Esophagus squamous epithelium (tissue), 5 donors: ENCODE data around the gene CNOT4. TPM values are rescaled to one million over a fixed set of nuclear protein-coding genes. Genes with fewer than 3 reads are reported as not detected.

ENCODE experiments used
- DNase-seq: peaks from one replicate; lab custom pipeline; 2025; lab: John Stamatoyannopoulos, UW
- H3K27ac ChIP-seq, 4 donors: fragments of 200-600 bp; sonication (generic); one replicate each; pipeline ENCODE4 v1.5.1; 2016 to 2019; ENCODE audit warnings: mild to moderate bottlenecking in 1 of 4
- H3K27me3 ChIP-seq, 4 donors: fragments of 200-600 bp; sonication (generic); 1 replicate in 3 of 4; 2 replicates in 1 of 4; pipeline versions ENCODE4 v1.5.1 to v1.6.0; 2017 to 2021; ENCODE audit warnings: antibody characterized with exemption in 1 of 4
- H3K36me3 ChIP-seq, 3 donors: fragments of 200-600 bp; sonication (generic); one replicate each; pipeline ENCODE4 v1.5.1; 2016 to 2019
- H3K4me1 ChIP-seq, 3 donors: fragments of 200-600 bp; sonication (generic); one replicate each; pipeline ENCODE4 v1.5.1; 2017 to 2019
- H3K4me3 ChIP-seq, 4 donors: fragments of 200-600 bp; sonication (generic); 1 replicate in 3 of 4; 2 replicates in 1 of 4; pipeline ENCODE4 v1.5.1; 2016 to 2019; ENCODE audit warnings: mild to moderate bottlenecking in 2 of 4, moderate library complexity in 1 of 4
- H3K9me3 ChIP-seq, 3 donors: fragments of 200-600 bp; sonication (generic); one replicate each; pipeline ENCODE4 v1.5.1; 2016 to 2019
- CTCF ChIP-seq, 6 experiments: fragments of 450-650 bp in 4 of 6; fragments of 200-600 bp in 2 of 6; sonication (generic) in 2 of 6; IDR thresholded peaks; one replicate each; pipeline ENCODE4 v1.5.1; 2016 to 2019; ENCODE audit warnings: antibody characterized with exemption in 6 of 6, mild to moderate bottlenecking in 4 of 6, moderate library complexity in 4 of 6
- POLR2A ChIP-seq, 4 donors: fragments of 450-650 bp; IDR thresholded peaks; one replicate each; pipeline ENCODE4 v1.6.1; 2017; ENCODE audit warnings: antibody characterized with exemption in 4 of 4, mild to moderate bottlenecking in 4 of 4, moderate library complexity in 3 of 4
- WGBS, 2 donors: methylation state at CpG; one replicate each; pipeline ENCODE4 v1.1.5; 2018; 5-methylcytosine and 5-hydroxymethylcytosine counted together
- intact Hi-C: fragments of 100-400 bp; cut with DNase I; formaldehyde crosslinking; loops from one replicate; pipeline ENCODE4 v1.15.0; 2022
- total RNA-seq, 4 donors: library from RNA; depleted of rRNA; stranded (reverse); fragments of >200 nt; gene quantifications; one replicate each; pipeline ENCODE4 v1.1.0, GENCODE V29; 2016
- donor health status: DM: yes; HTN: yes; CAD: no.

The CNOT4 gene
- total RNA-seq, 4 donors from 2014 or later: 7.3 to 20.0 (median 14.0) TPM

- TF ChIP-seq CTCF (IDR thresholded peaks at IDR 0.05) (no peak), POLR2A (IDR thresholded peaks at IDR 0.05) (no peak)
- H3K4me3 ChIP-seq: no peak overlapping the region
- no peaks in the 10 kb centered on the region for H3K4me1 ChIP-seq
- H3K27ac ChIP-seq: no peak overlapping the region
- H3K36me3 ChIP-seq: peaks cover 5 to 39% (median 5%) of the 10 kb centered on the region in 3 donors
- 51 to 66% methylated on average over 3 of the region's 3 CpGs for WGBS, 2 donors
- H3K27me3 ChIP-seq: no peaks in the 10 kb centered on the region
- intact Hi-C loops: no loop called here
- DNase-seq: no peak
- no peaks in the 10 kb centered on the region for H3K9me3 ChIP-seq
Measured at GRCh38 chr7:135389971-135390370, 119.9 kb downstream of the CNOT4 start.

- Histone ChIP-seq H3K27ac (no peak overlapping the region), H3K4me1 (no peaks in the 10 kb centered on the region), H3K9me3 (no peaks in the 10 kb centered on the region), H3K4me3 (no peak overlapping the region), H3K27me3 (no peaks in the 10 kb centered on the region), H3K36me3 (peaks cover 0 to 27% (median 0%) of the 10 kb centered on the region in 3 donors)
- no peak for DNase-seq
- WGBS, 2 donors: 85 to 87% methylated on average over 3 of the region's 3 CpGs
- intact Hi-C loops: no loop called here
- TF ChIP-seq CTCF (IDR thresholded peaks at IDR 0.05) (no peak), POLR2A (IDR thresholded peaks at IDR 0.05) (no peak)
Measured at GRCh38 chr7:135388616-135389015, 121.3 kb downstream of the CNOT4 start.

- Histone ChIP-seq H3K27ac (no peak overlapping the region), H3K9me3 (no peaks in the 10 kb centered on the region), H3K4me3 (no peak overlapping the region), H3K36me3 (peaks cover 0 to 16% (median 0%) of the 10 kb centered on the region in 3 donors), H3K4me1 (no peaks in the 10 kb centered on the region), H3K27me3 (no peaks in the 10 kb centered on the region)
- no peak for TF ChIP-seq POLR2A (IDR thresholded peaks at IDR 0.05)
- TF ChIP-seq CTCF (IDR thresholded peaks at IDR 0.05): no peak
- WGBS, 2 donors: 85 to 87% methylated on average over 2 of the region's 2 CpGs
- intact Hi-C loops: no loop called here
- no peak for DNase-seq
Measured at GRCh38 chr7:135386776-135387175, 123.1 kb downstream of the CNOT4 start.

GRCh38 chr7:135386181-135386580, 123.7 kb downstream of the CNOT4 start:
- no peak overlapping the region for H3K27ac ChIP-seq
- H3K4me1 ChIP-seq: no peaks in the 10 kb centered on the region
- no peak for DNase-seq
- peaks cover 0 to 16% (median 0%) of the 10 kb centered on the region in 3 donors for H3K36me3 ChIP-seq
- intact Hi-C loops: no loop called here
- no peak for TF ChIP-seq POLR2A (IDR thresholded peaks at IDR 0.05)
- TF ChIP-seq CTCF (IDR thresholded peaks at IDR 0.05): no peak
- H3K27me3 ChIP-seq: no peaks in the 10 kb centered on the region
- H3K4me3 ChIP-seq: no peak overlapping the region
- no peaks in the 10 kb centered on the region for H3K9me3 ChIP-seq

- Histone ChIP-seq H3K9me3 (no peaks in the 10 kb centered on the region), H3K4me1 (no peaks in the 10 kb centered on the region), H3K36me3 (peaks cover 0 to 16% (median 0%) of the 10 kb centered on the region in 3 donors), H3K27me3 (no peaks in the 10 kb centered on the region), H3K4me3 (no peak overlapping the region), H3K27ac (no peak overlapping the region)
- intact Hi-C loops: no loop called here
- WGBS, 2 donors: 56 to 61% methylated on average over 3 of the region's 3 CpGs
- DNase-seq: no peak
- no peak for TF ChIP-seq POLR2A (IDR thresholded peaks at IDR 0.05)
- no peak for TF ChIP-seq CTCF (IDR thresholded peaks at IDR 0.05)
Measured at GRCh38 chr7:135385209-135385608, 124.7 kb downstream of the CNOT4 start.
